ENCODE measurements around the gene NUDT5.

DNA sequence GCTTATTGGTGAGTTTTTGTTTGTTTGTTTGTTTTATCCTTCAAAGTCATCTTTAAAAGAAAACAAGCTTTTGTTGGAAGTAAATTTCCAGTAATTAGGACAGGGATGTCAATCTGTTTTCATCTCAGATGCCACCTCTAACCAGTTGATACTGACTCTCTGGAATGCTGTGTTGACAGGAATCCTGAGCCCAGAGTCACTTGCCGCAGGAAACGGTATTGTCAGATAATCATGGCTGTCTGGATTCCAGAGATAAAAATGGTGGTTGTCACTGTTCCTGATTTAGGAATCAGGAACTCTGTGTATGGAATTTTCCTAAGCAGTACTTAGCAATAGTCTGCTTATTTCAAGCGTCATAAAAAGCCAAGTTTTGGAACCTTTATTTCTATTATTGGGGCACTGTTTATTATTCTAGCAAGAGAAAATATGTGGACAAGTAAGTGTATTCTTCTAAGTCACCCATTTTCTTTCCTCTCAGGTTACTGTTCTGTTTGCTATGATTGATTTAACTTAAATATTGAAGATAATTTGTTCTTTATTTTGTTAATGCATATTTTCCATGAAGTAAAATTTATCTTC lies 39.5 kb upstream of the NUDT5 start:
- TF ChIP-seq GATA3 (IDR thresholded peaks at IDR 0.05; ENCODE audit: low read depth, low read length) = no peak
- no peak for TF ChIP-seq GATA2 (IDR thresholded peaks at IDR 0.05; ENCODE audit: low read depth, low read length)
